ENCODE measurements around the gene P3H3.

DNA sequence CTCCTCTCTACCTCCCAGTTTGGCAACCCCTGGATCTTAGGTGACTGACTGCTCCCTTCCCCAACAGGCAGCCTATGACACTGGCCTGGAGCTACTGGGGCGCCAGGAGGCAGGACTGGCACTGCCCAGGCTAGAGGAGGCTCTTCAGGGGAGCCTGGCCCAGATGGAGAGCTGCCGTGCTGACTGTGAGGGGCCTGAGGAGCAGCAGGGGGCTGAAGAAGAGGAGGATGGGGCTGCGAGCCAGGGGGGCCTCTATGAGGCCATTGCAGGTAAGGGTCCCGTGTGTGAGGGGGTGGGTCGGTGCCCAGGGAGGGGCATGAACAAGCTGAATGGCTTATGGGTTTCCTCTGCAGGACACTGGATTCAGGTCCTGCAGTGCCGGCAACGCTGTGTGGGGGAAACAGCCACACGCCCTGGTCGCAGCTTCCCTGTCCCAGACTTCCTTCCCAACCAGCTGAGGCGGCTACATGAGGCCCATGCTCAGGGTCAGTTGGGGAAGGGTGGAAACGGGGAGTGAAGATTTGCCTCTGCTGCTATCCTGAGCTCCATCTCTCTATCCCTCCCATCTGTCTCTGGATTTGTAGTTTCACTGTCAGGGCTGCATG, 2.2 kb downstream of the P3H3 start:
- TF ChIP-seq, protein P1, sequence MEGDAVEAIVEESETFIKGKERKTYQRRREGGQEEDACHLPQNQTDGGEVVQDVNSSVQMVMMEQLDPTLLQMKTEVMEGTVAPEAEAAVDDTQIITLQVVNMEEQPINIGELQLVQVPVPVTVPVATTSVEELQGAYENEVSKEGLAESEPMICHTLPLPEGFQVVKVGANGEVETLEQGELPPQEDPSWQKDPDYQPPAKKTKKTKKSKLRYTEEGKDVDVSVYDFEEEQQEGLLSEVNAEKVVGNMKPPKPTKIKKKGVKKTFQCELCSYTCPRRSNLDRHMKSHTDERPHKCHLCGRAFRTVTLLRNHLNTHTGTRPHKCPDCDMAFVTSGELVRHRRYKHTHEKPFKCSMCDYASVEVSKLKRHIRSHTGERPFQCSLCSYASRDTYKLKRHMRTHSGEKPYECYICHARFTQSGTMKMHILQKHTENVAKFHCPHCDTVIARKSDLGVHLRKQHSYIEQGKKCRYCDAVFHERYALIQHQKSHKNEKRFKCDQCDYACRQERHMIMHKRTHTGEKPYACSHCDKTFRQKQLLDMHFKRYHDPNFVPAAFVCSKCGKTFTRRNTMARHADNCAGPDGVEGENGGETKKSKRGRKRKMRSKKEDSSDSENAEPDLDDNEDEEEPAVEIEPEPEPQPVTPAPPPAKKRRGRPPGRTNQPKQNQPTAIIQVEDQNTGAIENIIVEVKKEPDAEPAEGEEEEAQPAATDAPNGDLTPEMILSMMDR (IDR thresholded peaks at IDR 0.05 in 4 of 5, conservative IDR thresholded peaks at IDR 0.05 in 1 of 5) = no peak
- no peak for TF ChIP-seq POLR2A (IDR thresholded peaks at IDR 0.05)
